A549 treated with RU486 at 1 μM for 4 hours (cell line): ENCODE data around the gene DAND5. TPM values are rescaled to one million over a fixed set of nuclear protein-coding genes. Genes with fewer than 3 reads are reported as not detected.

Source experiments
- total RNA-seq: library from RNA; stranded (reverse); fragments of 200-300 nt; extraction: Qiagen RNA extraction; gene quantifications from 5 replicates; pipeline ENCODE4 v1.2.3, GENCODE V29; 2022; ENCODE audit warnings: low read depth

The DAND5 gene
- not detected in 5 replicates for total RNA-seq

GRCh38 chr19:12969292-12969988 lies at the start of gene DAND5:
Gene DAND5, plus strand, starts transcription at chr19:12969576. Its CDS starts 85 bp downstream, at chr19:12969661.

GRCh38 chr19:12933287-12934072 lies 35.9 kb upstream of the DAND5 start, which contains the start of gene FARSA:
Gene FARSA, minus strand, starts transcription at chr19:12933711. Its CDS starts 15 bp downstream, at chr19:12933696.

GRCh38 chr19:12937927-12938778 lies 31.2 kb upstream of the DAND5 start, which contains the start of gene CALR:
Gene CALR, plus strand, starts transcription at chr19:12938609. Its CDS starts 71 bp downstream, at chr19:12938680.

GRCh38 chr19:12945479-12946091 lies 23.8 kb upstream of the DAND5 start, which contains the start of gene RAD23A:
Gene RAD23A, plus strand, starts transcription at chr19:12945862. Its CDS starts 87 bp downstream, at chr19:12945949.

GRCh38 chr19:12956446-12957388 lies 12.7 kb upstream of the DAND5 start, which contains the start of gene GADD45GIP1:
Gene GADD45GIP1, minus strand, starts transcription at chr19:12957223. Its CDS starts 11 bp downstream, at chr19:12957212.

GRCh38 chr19:12994701-12995595 lies 25.6 kb downstream of the DAND5 start, which contains the start of gene NFIX:
Gene NFIX, plus strand, starts transcription at chr19:12995475. Its CDS starts 363 bp downstream, at chr19:12995838.

Other genes with a start within 250 kb of the DAND5 start
- gene TNPO2, start 245.6 kb upstream of the DAND5 start, total RNA-seq, result 27.4 to 35.2 TPM (median 32.5 TPM) in 5 replicates
- gene TRIR, start 234.9 kb upstream of the DAND5 start, total RNA-seq, result 156 to 216 TPM (median 205 TPM) in 5 replicates
- 70.9 to 96.0 TPM (median 93.4 TPM) in 5 replicates for gene GET3, start 232.1 kb upstream of the DAND5 start, total RNA-seq
- gene BEST2, start 217.8 kb upstream of the DAND5 start, total RNA-seq, result 0.05 to 0.14 TPM in 2 of 5 replicates, not detected in the others
- gene HOOK2, start 194.0 kb upstream of the DAND5 start, total RNA-seq, result 8.1 to 12.5 TPM (median 9.9 TPM) in 5 replicates
- 86.0 to 165 TPM (median 133 TPM) in 5 replicates for gene JUNB, start 178.1 kb upstream of the DAND5 start, total RNA-seq
- gene PRDX2, start 167.8 kb upstream of the DAND5 start, total RNA-seq, result 0.48 to 1.4 TPM (median 0.76 TPM) in 5 replicates
- 0.70 to 17.2 TPM (median 12.5 TPM) in 4 of 5 replicates, not detected in the other for gene THSD8, start 167.5 kb upstream of the DAND5 start, total RNA-seq
- 32.3 to 49.1 TPM (median 44.2 TPM) in 5 replicates for gene RNASEH2A, start 163.0 kb upstream of the DAND5 start, total RNA-seq
- gene RTBDN, start 135.0 kb upstream of the DAND5 start, total RNA-seq, result 0.10 to 0.34 TPM (median 0.22 TPM) in 4 of 5 replicates, not detected in the other
- 1.1 to 2.5 TPM (median 1.6 TPM) in 5 replicates for gene MAST1, start 131.1 kb upstream of the DAND5 start, total RNA-seq
- 25.6 to 33.3 TPM (median 31.1 TPM) in 5 replicates for gene DNASE2, start 88.1 kb upstream of the DAND5 start, total RNA-seq
- gene KLF1, start 82.4 kb upstream of the DAND5 start, total RNA-seq, result not detected in 5 replicates
- gene GCDH, start 78.4 kb upstream of the DAND5 start, total RNA-seq, result 9.1 to 10.2 TPM (median 9.5 TPM) in 5 replicates
- gene SYCE2, start 50.3 kb upstream of the DAND5 start, total RNA-seq, result 0.33 to 0.79 TPM (median 0.42 TPM) in 5 replicates
- gene FARSA, start 35.9 kb upstream of the DAND5 start, total RNA-seq, result 65.9 to 84.1 TPM (median 74.6 TPM) in 5 replicates
- gene CALR, start 31.0 kb upstream of the DAND5 start, total RNA-seq, result 505 to 682 TPM (median 539 TPM) in 5 replicates
- gene RAD23A, start 23.7 kb upstream of the DAND5 start, total RNA-seq, result 68.9 to 85.3 TPM (median 84.8 TPM) in 5 replicates
- 33.1 to 59.6 TPM (median 54.1 TPM) in 5 replicates for gene GADD45GIP1, start 12.4 kb upstream of the DAND5 start, total RNA-seq
- 3.3 to 5.4 TPM (median 3.8 TPM) in 5 replicates for gene NFIX, start 25.9 kb downstream of the DAND5 start, total RNA-seq
- 0.50 to 1.0 TPM (median 0.71 TPM) in 5 replicates for gene LYL1, start 133.3 kb downstream of the DAND5 start, total RNA-seq
- gene TRMT1, start 147.2 kb downstream of the DAND5 start, total RNA-seq, result 34.4 to 39.6 TPM (median 38.0 TPM) in 5 replicates
- 26.1 to 47.1 TPM (median 39.3 TPM) in 5 replicates for gene NACC1, start 148.7 kb downstream of the DAND5 start, total RNA-seq
- 40.9 to 63.2 TPM (median 59.4 TPM) in 5 replicates for gene STX10, start 180.8 kb downstream of the DAND5 start, total RNA-seq
- gene IER2, start 180.8 kb downstream of the DAND5 start, total RNA-seq, result 54.6 to 90.5 TPM (median 81.4 TPM) in 5 replicates